Endothelial cell of umbilical vein (primary cell): ENCODE data around the gene PCYT1B.

Source experiments
- CTCF ChIP-seq, 2 donors: IDR thresholded peaks; 1 replicate in 1 of 2; 2 replicates in 1 of 2; pipeline ENCODE4 v1.5.1; 2011; ENCODE audit warnings: low read length in 2 of 2, mild to moderate bottlenecking in 2 of 2, moderate library complexity in 2 of 2, control low read depth in 1 of 2, inconsistent platforms in 1 of 2, low read depth in 1 of 2; ENCODE audit not compliant: insufficient read depth in 1 of 2; ENCODE audit errors: extremely low read depth in 1 of 2
- POLR2AphosphoS5 ChIP-seq: IDR thresholded peaks from 2 replicates; pipeline ENCODE4 v1.6.1; 2012; ENCODE audit warnings: low read depth, mild to moderate bottlenecking, control low read depth, low read length, moderate library complexity; ENCODE audit not compliant: insufficient read depth

- TF ChIP-seq CTCF (IDR thresholded peaks at IDR 0.05; ENCODE audit: extremely low read depth in 1 of 2, insufficient read depth in 1 of 2, low read depth in 1 of 2, low read length in 2 of 2) (no peak), POLR2AphosphoS5 (no peak)
These were observed 36.6 kb downstream of the PCYT1B start for GRCh38 chrX:24610516-24610915.
